IPS-NIHi7 (cell line): ENCODE data around the gene MTERF4.

ENCODE experiments used
- DNase-seq: peaks from one replicate; pipeline ENCODE4 v3.0.0; 2012; ENCODE audit warnings: mixed read lengths; ENCODE audit errors: extremely low spot score

The MTERF4 gene, protein sequence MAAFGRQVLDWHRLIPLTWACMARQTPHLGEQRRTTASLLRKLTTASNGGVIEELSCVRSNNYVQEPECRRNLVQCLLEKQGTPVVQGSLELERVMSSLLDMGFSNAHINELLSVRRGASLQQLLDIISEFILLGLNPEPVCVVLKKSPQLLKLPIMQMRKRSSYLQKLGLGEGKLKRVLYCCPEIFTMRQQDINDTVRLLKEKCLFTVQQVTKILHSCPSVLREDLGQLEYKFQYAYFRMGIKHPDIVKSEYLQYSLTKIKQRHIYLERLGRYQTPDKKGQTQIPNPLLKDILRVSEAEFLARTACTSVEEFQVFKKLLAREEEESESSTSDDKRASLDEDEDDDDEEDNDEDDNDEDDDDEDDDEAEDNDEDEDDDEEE

DNA sequence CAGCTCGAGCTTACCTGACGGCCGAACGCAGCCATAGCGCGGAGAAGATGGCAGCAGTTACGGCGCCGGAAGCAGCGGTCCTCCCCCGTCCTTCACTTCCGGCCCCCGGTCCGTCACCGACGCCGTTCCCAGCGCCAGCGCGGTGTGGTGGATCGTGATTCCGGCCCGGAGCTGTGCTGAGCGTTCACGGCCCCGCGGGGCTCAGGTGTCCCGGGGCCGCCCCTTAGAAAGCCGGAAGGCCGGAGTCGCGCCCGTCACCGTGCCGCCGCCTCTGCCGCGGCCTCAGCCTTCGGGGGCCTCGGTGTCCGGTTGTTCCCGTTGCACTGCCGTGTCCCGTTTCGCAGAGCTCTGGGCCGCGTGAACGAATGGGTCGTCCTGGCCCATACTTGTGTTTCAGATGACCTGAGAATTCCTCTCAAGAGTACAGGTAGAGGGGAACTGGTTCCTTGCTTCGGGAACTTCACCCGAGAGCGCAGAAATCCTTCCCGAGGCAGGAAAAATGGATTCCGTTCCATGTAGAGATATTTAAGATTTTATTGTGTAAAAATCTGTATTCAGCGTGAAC lies at the start of gene MTERF4:
Gene MTERF4 (minus strand): TSS at position 49 of the 565 bp plus-strand sequence. CDS start 14 bp downstream, at position 35.
- peak; percentile 92 for DNase-seq

DNA sequence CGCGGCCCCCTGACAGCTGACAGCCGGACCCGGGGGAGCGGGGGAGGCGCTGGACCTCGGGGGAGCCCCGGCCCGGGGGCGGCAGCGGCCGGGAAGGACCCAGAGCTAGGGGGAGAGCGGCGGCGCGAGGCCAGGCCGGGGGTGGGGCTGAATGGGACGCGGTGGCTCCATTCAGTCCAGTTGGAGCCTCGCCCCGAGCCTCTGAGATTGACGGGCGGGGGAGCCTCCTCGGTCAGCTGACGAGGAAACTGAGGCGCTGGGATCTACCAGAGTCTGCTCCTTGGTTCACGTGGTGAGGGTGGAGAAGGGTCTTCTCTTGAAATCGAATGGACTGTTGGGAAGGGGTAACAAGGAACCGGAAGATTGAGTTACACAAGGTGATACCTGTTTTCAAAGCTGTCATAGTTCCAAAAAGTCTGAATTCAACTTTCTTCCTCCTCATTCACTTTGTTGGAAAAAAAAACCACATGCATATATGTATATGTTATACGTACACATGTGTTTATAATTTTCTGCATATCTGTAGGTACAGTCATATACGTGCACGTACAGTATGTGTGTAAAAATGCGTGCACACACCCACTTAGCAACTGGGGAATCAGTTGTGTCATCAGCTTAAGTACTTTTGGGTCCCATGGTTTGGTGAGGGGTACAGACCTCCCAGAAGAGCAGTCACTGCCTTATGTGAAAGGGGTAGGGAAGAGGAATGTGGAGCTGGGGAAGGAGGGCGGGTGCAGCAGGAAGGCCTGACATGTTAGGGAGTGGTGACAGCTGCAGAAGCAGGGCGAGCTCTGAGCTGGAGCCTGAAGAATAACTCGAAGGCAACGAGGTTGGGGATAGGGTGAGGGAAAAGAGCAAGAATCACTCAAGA lies 48.8 kb upstream of the MTERF4 start:
- DNase-seq, result no peak

DNA sequence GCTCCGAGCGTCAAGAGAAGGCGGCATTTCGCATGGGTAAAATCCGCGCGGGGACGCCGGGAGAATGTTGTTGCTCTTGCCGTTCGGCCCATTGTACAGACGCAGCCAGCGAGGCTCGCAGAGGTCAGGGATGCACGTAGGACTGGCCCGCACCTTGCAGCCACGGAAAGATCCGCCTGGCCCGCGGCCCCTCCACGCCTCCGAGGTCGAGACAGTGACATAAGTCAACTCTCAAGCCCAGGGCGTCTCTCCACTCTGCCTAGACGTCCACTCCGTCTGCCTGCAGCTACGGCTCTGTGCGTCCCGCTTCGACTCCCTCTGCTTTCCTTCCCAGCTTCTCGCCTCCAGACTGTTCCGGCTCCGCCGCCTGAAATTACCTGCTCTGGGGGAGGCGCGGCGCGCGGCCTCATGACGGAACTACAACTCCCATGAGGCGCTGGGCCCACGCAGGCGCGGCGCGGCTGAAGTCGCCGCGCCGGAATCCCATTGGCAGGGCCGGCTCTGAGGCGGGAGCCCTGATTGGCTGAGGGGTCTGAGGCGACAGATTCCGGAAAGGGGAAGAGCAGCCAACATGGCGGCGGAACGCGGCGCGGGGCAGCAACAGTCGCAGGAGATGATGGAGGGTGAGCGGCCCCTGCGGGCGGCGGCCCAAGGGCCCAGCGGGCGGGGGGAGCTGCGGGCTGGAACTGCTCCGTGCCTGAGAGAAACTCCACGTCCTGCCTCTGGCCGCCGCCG lies 48.0 kb upstream of the MTERF4 start, which contains the start of gene PPP1R7:
Gene PPP1R7 (plus strand): TSS at position 543 of the 735 bp plus-strand sequence. CDS start 29 bp downstream, at position 572.
- peak; percentile 99 for DNase-seq

DNA sequence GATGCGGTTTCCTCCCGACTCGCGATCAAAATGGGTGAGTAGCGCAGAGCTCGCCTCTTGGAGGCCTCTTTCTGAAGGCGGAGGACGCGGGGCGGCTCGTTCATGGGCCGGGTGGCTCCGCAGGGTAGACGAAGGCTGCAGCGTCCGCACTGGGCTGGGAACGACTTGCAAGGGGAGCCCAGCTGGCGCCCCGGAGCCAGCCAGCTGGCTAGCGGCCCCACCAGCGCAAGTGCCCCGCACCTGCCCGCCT lies 47.5 kb upstream of the MTERF4 start:
- DNase-seq, result no peak

- DNase-seq, result peak; percentile 96
Measured at GRCh38 chr2:241148891-241149674, 47.0 kb upstream of the MTERF4 start, which contains the start of gene PASK. Gene PASK (minus strand): TSS chr2:241149472. CDS start chr2:241143032, 6,440 bp downstream.

DNA sequence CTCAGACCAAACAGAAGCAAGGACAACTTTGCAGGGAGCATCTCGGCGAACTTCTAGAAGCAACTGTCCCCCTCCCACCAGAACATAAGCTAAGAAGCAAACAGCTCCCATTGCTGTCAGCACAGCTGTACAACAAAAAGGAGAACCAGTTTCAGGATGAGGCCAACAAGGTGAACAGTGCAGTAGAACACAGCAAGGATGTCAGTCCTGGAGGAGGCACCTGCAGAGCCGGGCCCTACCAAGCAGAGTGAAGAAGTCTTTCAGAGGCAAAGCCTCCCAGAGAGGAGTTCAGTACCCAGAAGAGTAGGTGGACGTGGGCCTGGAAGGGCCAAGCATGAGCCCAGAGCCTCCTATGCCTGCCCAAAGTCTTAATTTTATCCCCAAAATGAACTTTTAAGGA lies 46.2 kb upstream of the MTERF4 start:
- no peak for DNase-seq

DNA sequence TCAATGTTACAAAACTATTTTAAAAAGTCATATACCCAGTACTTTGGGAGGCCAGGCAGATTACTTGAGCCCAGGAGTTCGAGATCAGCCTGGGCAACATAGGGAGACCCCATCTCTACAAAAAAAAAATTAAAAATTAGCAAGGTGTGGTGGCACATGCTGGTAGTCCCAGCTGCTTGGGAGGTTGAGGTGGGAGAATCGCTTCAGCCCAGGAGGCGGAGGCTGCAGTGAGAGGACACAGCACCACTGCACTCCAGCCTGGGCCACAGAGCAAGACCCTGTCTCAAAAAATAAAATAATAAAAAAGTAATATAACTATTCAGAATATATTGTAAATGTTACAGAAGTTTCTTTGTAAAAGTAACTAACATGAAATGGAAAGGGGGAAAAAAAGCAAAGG lies 45.2 kb upstream of the MTERF4 start:
- no peak for DNase-seq

- DNase-seq, result no peak
Measured at GRCh38 chr2:241146286-241146685, 44.2 kb upstream of the MTERF4 start.

DNA sequence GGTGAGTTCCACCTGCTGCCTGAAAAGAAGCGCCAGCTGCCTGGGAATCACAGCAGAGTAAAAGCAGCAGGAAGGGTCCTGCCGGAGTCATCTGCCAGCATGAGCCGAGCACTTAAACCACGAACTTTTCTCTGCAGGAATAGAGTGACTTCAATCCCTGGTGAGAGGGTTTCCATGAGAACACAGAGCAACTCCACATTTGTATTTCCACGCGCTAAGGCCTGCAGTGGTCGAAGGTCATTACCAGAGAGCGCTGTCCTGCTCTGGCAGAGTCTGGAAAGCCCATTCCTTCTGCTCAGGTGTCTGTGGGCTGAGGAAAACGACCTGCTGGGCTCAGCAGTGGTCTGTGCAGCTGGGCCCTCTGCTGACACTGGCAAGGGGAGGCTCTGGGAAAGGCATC lies 40.5 kb upstream of the MTERF4 start:
- no peak for DNase-seq

- no peak for DNase-seq
Measured at GRCh38 chr2:241142063-241142462, 40.0 kb upstream of the MTERF4 start.

- DNase-seq, result no peak
Measured at GRCh38 chr2:241141214-241141770, 39.2 kb upstream of the MTERF4 start.

- DNase-seq, result no peak
Measured at GRCh38 chr2:241140445-241140840, 38.4 kb upstream of the MTERF4 start.

DNA sequence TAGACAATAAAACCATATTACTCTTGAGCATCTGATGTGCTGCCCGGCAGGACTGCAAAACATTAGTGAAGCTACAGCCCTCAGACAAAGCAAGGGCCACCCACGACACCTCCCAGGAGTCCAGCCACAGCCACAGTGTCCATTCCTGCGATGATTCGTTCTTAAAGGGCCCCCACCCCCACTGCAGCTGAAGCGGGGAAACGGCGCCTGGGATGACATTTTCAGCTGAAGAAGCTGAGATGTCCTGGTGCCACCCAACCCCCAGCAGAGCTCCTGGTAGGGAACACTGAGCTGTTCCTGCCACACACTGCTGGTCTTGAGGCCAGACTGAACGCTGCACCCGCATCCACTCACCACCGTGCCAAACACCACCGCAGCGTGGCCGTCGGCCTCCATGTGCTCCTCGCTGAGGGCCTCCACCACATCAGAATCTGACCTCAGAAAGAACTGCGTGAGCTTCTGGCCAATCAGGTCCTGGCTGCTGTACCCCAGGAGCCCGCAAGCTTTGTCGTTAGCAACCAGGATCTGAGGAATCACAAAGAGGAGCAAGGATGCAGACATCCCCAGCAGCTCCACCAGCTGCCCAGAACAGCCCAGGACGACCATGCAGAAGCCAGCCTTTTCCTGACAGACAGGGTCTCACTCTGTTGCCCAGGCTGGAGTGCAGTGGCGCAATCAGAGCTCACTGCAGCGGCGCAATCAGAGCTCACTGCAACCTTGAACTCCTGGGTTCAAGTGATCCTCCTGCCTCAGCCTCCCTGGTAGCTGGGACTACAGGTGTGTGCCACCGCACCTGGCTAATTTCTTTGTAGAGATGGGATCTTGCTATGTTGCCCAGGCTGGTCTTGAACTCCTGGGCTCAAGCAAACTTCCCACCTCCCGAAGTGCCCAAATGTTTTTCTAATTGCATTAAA lies 37.7 kb upstream of the MTERF4 start:
- DNase-seq, result no peak

- DNase-seq, result no peak
Measured at GRCh38 chr2:241138471-241138870, 36.4 kb upstream of the MTERF4 start.

DNA sequence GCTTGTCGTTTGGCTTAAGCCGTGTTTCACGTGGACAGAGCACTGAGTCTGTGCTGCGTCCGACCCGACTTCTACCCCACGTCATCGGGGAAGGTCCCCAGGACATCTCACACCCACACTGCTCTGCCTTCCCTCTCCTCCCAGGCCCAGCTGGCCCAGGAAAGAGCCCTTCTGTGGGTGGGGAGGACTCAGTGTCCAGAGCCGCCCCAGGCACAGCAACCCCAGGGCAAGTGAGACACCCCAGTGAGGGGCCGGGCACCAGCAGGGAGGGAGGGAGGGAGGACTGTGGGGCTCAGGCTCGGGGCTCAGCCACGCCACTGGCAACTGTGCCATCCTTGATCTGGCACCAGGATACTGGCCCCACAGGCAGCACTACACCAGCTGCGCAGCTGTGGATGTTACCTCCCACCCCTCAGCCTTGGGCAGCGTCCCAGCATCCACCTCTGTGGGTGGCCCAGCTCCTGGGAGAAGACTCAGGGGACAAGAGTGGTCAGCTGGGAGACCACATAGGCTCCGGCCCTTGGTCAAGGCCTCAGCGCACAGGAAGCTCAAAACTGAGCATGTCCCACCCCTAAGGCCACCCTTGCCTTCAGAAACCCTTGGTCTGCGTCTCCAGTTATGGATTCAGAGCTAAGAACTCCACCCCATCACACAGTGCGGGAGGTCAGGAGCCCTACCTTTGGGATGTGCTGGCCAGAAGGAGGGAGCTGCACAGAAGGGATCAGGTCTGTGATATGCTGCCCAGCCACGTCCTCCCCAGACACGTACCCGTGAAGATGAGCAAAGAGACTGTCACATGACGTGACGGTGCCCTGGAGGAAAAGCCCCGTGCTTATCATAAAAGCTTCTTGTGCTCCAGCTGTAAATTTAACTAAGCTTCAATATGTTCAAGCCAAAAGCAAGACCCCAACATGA lies 35.4 kb upstream of the MTERF4 start:
- DNase-seq, result no peak

- no peak for DNase-seq
Measured at GRCh38 chr2:241136661-241137260, 34.7 kb upstream of the MTERF4 start.

DNA sequence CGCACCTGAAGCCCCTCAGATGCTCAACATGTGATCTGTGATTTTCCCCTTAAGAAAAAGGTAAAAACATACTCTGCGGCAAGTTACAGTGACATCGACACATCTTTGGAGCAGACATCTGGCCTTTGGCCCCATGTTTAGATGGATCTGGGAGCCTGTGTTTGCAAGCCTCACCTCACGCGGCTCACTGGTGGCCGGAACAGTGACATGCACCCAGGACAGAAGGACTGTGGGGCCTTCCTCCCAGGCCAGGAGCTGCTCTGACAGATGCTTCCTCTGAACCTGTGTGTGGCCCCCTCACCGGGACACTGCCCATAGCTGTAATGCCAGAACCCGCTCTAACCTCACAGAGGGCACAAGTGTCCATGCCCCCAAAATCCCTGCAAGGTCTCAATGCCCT lies 34.1 kb upstream of the MTERF4 start:
- DNase-seq, result no peak

DNA sequence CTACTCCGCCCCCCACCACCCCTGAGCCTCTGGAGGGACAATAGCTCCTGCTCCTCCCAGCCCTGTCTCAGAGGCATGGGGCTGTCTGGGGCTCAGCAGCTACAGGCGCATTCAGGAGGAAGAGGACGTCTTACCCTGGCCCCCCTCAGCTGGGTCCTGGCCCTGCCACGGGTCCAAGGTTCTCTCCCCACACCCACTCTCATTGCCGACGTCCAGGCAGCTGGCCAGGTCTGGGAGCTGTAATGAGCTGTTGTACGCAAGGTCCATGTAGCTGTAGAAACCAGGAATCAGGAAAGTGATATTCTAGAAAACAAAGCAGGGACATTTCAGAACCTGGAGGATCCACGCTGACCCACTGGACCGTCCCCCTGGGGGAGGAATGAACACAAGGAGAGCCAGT lies 33.6 kb upstream of the MTERF4 start:
- no peak for DNase-seq
